ENCODE measurements around the gene LRSAM1. TPM values are rescaled to one million over a fixed set of nuclear protein-coding genes. Genes with fewer than 3 reads are reported as not detected.
A peak's percentile ranks its signal among the peaks of the same experiment; 100 is the strongest.

Gene LRSAM1
- polyA plus RNA-seq, 2 donors, result 10.7 to 17.5 TPM

DNA sequence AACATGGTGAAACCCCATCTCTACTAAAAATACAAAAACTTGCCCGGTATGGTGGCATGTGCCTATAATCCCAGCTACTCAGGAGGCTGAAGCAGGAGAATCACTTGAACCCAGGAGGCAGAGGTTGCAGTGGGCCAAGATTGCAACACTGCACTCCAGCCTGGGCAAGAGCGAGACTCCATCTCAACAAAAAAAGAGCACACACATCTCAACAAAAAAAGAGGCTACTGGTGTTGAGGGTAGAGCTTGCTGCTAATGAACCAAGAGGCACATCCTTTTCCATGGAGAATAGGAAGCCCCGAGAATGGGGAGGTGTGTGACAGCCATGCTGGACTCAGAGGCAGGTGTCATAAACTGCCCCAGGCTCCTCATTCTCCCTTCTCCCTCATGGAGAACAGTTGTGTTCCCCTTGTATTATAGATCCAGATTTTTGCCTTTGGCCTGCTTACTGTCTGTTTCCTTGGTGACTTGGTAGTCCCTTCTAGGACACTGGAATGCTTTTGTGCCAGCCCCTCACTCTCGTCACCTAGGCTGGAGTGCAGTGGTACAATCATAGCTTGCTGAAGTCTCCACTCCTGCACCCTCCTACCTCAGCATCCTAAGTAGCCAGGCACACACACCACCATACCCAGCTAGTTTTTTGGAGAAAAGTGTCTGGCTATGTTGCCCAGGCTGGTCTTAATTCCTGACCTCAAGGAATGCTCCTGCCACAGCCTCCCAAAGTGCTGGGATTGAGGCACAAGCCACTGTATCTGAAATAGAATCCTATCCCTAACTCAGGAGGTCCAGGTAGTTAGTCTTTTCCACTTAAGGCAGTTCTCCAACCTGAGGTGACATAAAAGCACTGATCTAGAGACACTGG lies 5.2 kb upstream of the LRSAM1 start:
- H3K4me3 ChIP-seq (ENCODE audit: low read depth in 1 of 2, low read length in 2 of 2), result no peak overlapping the region
- H3K4me1 ChIP-seq (ENCODE audit: control insufficient read depth in 2 of 2, insufficient read depth in 2 of 2, low read length in 1 of 2), result peaks cover 0 to 5% of the 10 kb centered on the region in 2 donors
- H3K27me3 ChIP-seq (ENCODE audit: control insufficient read depth in 1 of 2, insufficient read depth in 2 of 2, low read length in 2 of 2), result no peaks in the 10 kb centered on the region
- no peak overlapping the region for H3K27ac ChIP-seq (ENCODE audit: low read depth in 2 of 2, low read length in 1 of 2)
- H3K36me3 ChIP-seq (ENCODE audit: control insufficient read depth in 2 of 2, insufficient read depth in 2 of 2, low read length in 1 of 2), result peaks cover 16 to 35% of the 10 kb centered on the region in 2 donors
- peaks cover 0 to 5% of the 10 kb centered on the region in 2 donors for H3K9me3 ChIP-seq (ENCODE audit: control insufficient read depth in 2 of 2, insufficient read depth in 1 of 2, low read depth in 1 of 2, low read length in 1 of 2)
- WGBS, 2 donors, result 66 to 73% methylated on average over 4 of the region's 4 CpGs

DNA sequence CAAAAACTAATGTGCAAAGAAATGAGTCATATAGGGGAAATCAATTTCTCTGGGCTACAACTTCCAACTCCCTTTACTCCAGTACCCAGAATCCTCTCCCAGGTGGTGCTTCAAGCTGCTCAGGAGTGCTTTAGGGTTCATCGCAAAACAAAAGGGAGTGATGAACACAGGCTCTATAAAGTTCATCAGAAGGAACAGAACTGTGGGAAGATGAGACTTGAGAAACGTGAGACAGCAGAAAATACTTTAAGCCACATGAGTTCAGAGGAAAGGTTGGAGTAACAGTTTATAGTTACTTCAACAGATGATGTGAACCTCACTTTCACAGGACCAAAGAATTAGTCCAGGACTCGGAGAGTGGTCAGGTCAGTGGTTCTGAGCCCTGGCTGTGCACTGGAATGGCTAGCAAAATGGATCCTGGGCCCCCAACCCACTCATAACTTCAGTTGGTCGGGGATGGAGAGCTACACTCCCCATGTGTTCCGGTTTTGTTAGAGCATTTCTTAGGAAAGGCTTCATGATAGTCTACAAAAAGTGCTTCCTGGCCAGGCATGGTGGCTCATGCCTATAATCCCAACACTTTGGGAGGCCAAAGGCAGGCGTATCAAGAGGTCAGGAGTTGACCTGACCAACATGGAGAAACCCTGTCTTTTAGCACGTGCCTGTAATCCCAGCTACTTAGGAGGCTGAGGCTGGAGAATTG lies 4.4 kb upstream of the LRSAM1 start:
- H3K4me3 ChIP-seq (ENCODE audit: low read depth in 1 of 2, low read length in 2 of 2), result no peak overlapping the region
- H3K27ac ChIP-seq (ENCODE audit: low read depth in 2 of 2, low read length in 1 of 2), result no peak overlapping the region
- H3K9me3 ChIP-seq (ENCODE audit: control insufficient read depth in 2 of 2, insufficient read depth in 1 of 2, low read depth in 1 of 2, low read length in 1 of 2), result peaks cover 0 to 5% of the 10 kb centered on the region in 2 donors
- H3K36me3 ChIP-seq (ENCODE audit: control insufficient read depth in 2 of 2, insufficient read depth in 2 of 2, low read length in 1 of 2), result peaks cover 16 to 35% of the 10 kb centered on the region in 2 donors
- no peaks in the 10 kb centered on the region for H3K27me3 ChIP-seq (ENCODE audit: control insufficient read depth in 1 of 2, insufficient read depth in 2 of 2, low read length in 2 of 2)
- 77 to 83% methylated on average over 7 of the region's 7 CpGs for WGBS, 2 donors
- peaks cover 0 to 5% of the 10 kb centered on the region in 2 donors for H3K4me1 ChIP-seq (ENCODE audit: control insufficient read depth in 2 of 2, insufficient read depth in 2 of 2, low read length in 1 of 2)

DNA sequence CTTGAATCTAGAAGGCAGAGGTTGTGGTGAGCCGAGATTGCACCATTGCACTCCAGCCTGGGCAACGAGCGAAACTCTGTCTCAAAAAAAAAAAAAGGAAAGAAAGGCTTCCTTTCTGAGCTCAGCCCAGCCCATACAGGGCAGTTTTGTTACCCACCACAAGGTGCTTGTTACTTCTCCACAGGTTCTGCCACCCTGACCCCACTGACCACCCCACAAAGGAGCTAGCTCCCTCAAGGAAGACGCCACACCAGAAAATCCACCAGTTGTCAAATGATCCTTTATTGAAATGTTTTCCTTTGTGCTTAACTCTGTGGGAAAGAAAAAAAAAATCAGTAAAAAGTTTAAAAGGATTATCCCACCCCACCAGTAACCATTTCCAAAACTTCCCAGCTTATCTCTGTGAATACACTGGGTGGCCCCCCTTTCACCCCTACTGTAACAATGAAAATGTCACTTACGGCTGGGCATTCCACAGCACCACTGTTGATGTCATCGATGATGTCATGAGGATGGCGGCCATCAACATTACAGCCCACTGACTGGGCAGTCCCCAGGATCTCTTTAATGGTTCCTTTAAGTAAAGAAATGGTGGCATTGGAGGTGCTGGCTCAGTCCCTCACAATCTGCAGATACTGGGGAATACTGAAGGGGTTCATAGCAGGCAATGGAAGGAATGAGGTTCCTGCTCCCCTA lies 3.7 kb upstream of the LRSAM1 start:
- 74 to 76% methylated on average over 7 of the region's 7 CpGs for WGBS, 2 donors

DNA sequence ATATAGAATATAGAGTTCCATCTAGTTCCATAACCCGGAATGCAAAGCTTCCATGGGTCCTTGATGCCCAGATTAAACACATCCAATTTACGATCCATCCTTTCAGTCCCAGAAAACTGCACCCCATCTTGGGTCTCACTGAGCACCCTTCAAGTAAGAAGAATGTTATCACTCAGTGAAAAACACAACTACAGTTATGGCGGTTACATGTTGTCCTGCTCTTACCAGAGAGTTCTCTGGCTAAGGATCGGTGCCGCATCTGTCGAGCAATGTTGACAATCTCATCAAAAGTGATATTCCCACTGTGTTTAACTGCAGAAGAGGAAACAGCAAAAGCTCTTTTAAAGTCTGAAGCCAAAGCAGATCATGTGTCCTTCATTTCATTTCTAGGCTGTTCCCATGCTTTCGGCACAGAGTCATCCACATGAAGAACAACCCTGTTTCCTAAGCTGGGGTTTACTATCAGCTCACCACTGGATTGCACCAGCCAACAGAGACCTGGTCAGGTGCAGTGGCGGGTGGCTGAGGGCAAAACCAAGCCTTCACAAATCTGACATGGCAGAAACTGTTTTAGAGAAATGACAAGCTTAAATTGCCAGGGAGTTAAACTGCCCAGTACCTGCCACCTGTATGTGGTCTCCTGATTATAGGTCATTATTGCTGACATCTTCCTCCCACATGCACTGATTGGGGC lies 3.1 kb upstream of the LRSAM1 start:
- H3K4me3 ChIP-seq (ENCODE audit: low read depth in 1 of 2, low read length in 2 of 2), result peak overlapping the region in 1 of 2 donors; percentile 90
- H3K4me1 ChIP-seq (ENCODE audit: control insufficient read depth in 2 of 2, insufficient read depth in 2 of 2, low read length in 1 of 2), result peaks cover 0 to 13% of the 10 kb centered on the region in 2 donors

More for the DNA sequence above, 3.7 kb upstream of the LRSAM1 start:
- H3K27ac ChIP-seq (ENCODE audit: low read depth in 2 of 2, low read length in 1 of 2), result peak overlapping the region in 1 of 2 donors; percentile 50
- H3K27me3 ChIP-seq (ENCODE audit: control insufficient read depth in 1 of 2, insufficient read depth in 2 of 2, low read length in 2 of 2), result no peaks in the 10 kb centered on the region
- H3K4me1 ChIP-seq (ENCODE audit: control insufficient read depth in 2 of 2, insufficient read depth in 2 of 2, low read length in 1 of 2), result peaks cover 0 to 11% of the 10 kb centered on the region in 2 donors
- peaks cover 16 to 35% of the 10 kb centered on the region in 2 donors for H3K36me3 ChIP-seq (ENCODE audit: control insufficient read depth in 2 of 2, insufficient read depth in 2 of 2, low read length in 1 of 2)
- peaks cover 0 to 5% of the 10 kb centered on the region in 2 donors for H3K9me3 ChIP-seq (ENCODE audit: control insufficient read depth in 2 of 2, insufficient read depth in 1 of 2, low read depth in 1 of 2, low read length in 1 of 2)
- no peak overlapping the region for H3K4me3 ChIP-seq (ENCODE audit: low read depth in 1 of 2, low read length in 2 of 2)

DNA sequence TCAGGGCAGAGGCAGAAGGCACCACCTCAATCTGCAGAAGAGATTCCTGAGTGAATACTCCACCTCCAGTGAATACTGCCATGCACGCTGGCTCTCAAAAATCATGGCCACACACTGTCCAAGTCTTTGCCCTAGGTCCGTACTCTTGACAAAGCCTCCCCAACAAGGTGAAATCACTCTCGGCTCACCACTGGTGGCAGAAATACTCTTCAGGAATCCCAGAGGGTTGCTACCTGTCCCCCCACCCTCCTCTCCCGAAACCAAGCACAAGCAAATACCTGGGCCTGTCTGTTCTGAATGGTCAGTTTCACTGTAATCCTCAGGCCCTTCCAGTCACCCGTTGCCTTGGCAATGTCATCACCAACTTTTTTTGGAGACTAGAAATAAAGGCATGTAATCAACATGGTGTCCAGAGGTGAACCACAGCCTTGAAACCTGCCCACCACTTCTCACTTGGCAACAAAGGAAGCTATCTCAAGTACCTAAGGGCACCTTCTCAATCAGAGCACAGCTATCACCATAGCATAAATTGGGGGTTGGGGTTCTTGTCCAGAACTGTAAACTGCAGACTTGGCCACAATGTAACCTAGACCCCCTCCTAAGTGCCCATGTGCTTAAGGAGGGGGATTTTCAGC lies 1.9 kb upstream of the LRSAM1 start:
- no peaks in the 10 kb centered on the region for H3K27me3 ChIP-seq (ENCODE audit: control insufficient read depth in 1 of 2, insufficient read depth in 2 of 2, low read length in 2 of 2)
- peaks cover 0 to 13% of the 10 kb centered on the region in 2 donors for H3K4me1 ChIP-seq (ENCODE audit: control insufficient read depth in 2 of 2, insufficient read depth in 2 of 2, low read length in 1 of 2)
- H3K9me3 ChIP-seq (ENCODE audit: control insufficient read depth in 2 of 2, insufficient read depth in 1 of 2, low read depth in 1 of 2, low read length in 1 of 2), result peaks cover 0 to 3% of the 10 kb centered on the region in 2 donors
- H3K4me3 ChIP-seq (ENCODE audit: low read depth in 1 of 2, low read length in 2 of 2), result peak overlapping the region; percentile 90 to 93
- H3K27ac ChIP-seq (ENCODE audit: low read depth in 2 of 2, low read length in 1 of 2), result peak overlapping the region; percentile 78 to 94
- WGBS, 2 donors, result 37 to 40% methylated on average over 5 of the region's 5 CpGs
- H3K36me3 ChIP-seq (ENCODE audit: control insufficient read depth in 2 of 2, insufficient read depth in 2 of 2, low read length in 1 of 2), result peaks cover 14 to 33% of the 10 kb centered on the region in 2 donors

More for the DNA sequence above, 3.1 kb upstream of the LRSAM1 start:
- WGBS, 2 donors, result 86 to 87% methylated on average over 8 of the region's 8 CpGs
- peaks cover 0 to 5% of the 10 kb centered on the region in 2 donors for H3K9me3 ChIP-seq (ENCODE audit: control insufficient read depth in 2 of 2, insufficient read depth in 1 of 2, low read depth in 1 of 2, low read length in 1 of 2)
- H3K27ac ChIP-seq (ENCODE audit: low read depth in 2 of 2, low read length in 1 of 2), result peak overlapping the region in 1 of 2 donors; percentile 6
- H3K27me3 ChIP-seq (ENCODE audit: control insufficient read depth in 1 of 2, insufficient read depth in 2 of 2, low read length in 2 of 2), result no peaks in the 10 kb centered on the region
- peaks cover 16 to 35% of the 10 kb centered on the region in 2 donors for H3K36me3 ChIP-seq (ENCODE audit: control insufficient read depth in 2 of 2, insufficient read depth in 2 of 2, low read length in 1 of 2)

DNA sequence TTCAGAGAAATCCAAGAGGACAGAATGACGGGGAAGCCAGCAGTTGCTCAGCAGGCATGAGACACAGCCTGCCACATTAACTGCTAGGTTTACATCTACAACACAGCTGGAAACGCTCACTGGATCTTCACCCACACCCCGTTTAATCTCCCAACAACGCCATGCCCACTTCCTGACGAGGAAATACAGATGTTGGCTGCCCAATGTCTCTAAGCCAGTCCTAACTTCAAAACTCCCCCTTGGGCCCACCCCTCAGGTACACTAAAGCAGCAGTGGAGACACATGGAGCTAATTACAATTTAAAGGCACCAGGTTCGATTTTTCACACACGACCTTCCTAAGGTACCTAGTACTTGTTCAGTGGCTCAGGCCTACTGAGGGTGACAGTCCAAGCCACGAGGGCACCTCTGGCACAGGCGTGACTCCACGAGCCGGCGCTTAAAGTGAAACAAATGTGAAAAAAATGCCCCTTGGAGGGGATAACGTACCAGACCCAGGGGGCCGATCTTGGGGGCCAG lies 1.0 kb upstream of the LRSAM1 start:
- no peaks in the 10 kb centered on the region for H3K9me3 ChIP-seq (ENCODE audit: control insufficient read depth in 2 of 2, insufficient read depth in 1 of 2, low read depth in 1 of 2, low read length in 1 of 2)
- H3K27ac ChIP-seq (ENCODE audit: low read depth in 2 of 2, low read length in 1 of 2), result peak overlapping the region; percentile 94 to 98
- H3K4me3 ChIP-seq (ENCODE audit: low read depth in 1 of 2, low read length in 2 of 2), result peak overlapping the region; percentile 90 to 93
- peaks cover 9 to 30% of the 10 kb centered on the region in 2 donors for H3K36me3 ChIP-seq (ENCODE audit: control insufficient read depth in 2 of 2, insufficient read depth in 2 of 2, low read length in 1 of 2)
- 2% methylated on average over 14 of the region's 14 CpGs for WGBS, 2 donors
- H3K27me3 ChIP-seq (ENCODE audit: control insufficient read depth in 1 of 2, insufficient read depth in 2 of 2, low read length in 2 of 2), result no peaks in the 10 kb centered on the region
- H3K4me1 ChIP-seq (ENCODE audit: control insufficient read depth in 2 of 2, insufficient read depth in 2 of 2, low read length in 1 of 2), result peaks cover 0 to 13% of the 10 kb centered on the region in 2 donors

DNA sequence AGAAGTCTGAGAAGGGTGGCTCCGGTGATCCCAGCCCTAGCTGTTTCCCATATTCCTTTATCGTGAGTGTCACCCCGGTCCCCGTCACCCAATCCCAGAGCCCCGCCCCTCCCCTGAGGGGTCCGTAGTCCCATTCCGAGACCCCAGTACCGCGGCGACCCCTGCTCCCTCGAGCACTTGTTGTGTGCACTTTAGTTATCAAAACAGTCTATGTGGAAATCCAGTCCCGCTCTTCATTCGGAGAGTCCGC lies 223 bp downstream of the LRSAM1 start:
- Histone ChIP-seq H3K27me3 (ENCODE audit: control insufficient read depth in 1 of 2, insufficient read depth in 2 of 2, low read length in 2 of 2) (no peaks in the 10 kb centered on the region), H3K4me1 (ENCODE audit: control insufficient read depth in 2 of 2, insufficient read depth in 2 of 2, low read length in 1 of 2) (peaks cover 0 to 13% of the 10 kb centered on the region in 2 donors), H3K36me3 (ENCODE audit: control insufficient read depth in 2 of 2, insufficient read depth in 2 of 2, low read length in 1 of 2) (peaks cover 6 to 23% of the 10 kb centered on the region in 2 donors), H3K4me3 (ENCODE audit: low read depth in 1 of 2, low read length in 2 of 2) (peak overlapping the region; percentile 90 to 93), H3K9me3 (ENCODE audit: control insufficient read depth in 2 of 2, insufficient read depth in 1 of 2, low read depth in 1 of 2, low read length in 1 of 2) (no peaks in the 10 kb centered on the region), H3K27ac (ENCODE audit: low read depth in 2 of 2, low read length in 1 of 2) (peak overlapping the region; percentile 97 to 99)
- 1% methylated on average over 14 of the region's 14 CpGs for WGBS, 2 donors

DNA sequence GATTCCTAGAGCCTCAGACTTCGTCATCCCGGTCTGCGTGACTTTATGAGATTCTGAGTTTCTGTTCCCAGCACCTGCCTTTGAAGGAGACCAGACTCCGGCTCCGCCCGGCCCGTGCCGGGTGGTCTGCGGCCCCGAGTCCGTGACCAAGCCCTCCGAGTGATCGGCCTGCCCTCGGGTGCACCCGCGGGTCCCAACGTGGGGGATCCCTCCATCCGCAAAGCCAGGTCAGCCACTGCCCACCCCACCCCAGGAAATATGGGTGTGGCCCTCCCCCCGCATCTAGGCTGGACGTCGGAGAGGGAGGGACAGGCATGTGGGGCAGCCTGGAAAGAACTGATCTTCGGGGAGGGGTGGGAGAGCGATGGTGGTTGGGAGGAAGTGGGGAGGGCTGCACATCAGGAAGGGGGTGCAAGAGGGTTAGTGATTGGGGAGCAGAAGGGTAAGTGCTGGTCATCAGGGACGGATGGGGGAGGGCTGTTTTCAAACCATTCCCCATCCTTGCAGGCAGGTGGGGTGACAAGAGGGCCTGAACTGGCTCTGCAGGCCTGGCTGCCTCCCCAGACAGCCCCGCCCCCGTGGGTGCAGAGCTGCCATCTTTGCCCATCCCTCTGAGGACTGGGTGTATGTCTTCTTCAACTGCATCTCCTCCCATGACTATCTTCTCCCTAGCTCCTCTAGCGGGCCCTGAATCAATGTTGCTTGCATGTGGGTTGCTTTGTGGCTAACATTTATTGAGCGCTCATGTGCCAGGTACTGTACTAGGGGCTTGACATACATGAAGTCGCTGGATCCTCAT lies 747 bp downstream of the LRSAM1 start:
- 9% methylated on average over 29 of the region's 29 CpGs for WGBS, 2 donors
- Histone ChIP-seq H3K9me3 (ENCODE audit: control insufficient read depth in 2 of 2, insufficient read depth in 1 of 2, low read depth in 1 of 2, low read length in 1 of 2) (no peaks in the 10 kb centered on the region), H3K4me3 (ENCODE audit: low read depth in 1 of 2, low read length in 2 of 2) (peak overlapping the region; percentile 90 to 93), H3K36me3 (ENCODE audit: control insufficient read depth in 2 of 2, insufficient read depth in 2 of 2, low read length in 1 of 2) (peaks cover 2 to 24% of the 10 kb centered on the region in 2 donors), H3K4me1 (ENCODE audit: control insufficient read depth in 2 of 2, insufficient read depth in 2 of 2, low read length in 1 of 2) (peaks cover 0 to 13% of the 10 kb centered on the region in 2 donors), H3K27ac (ENCODE audit: low read depth in 2 of 2, low read length in 1 of 2) (peak overlapping the region; percentile 97 to 99), H3K27me3 (ENCODE audit: control insufficient read depth in 1 of 2, insufficient read depth in 2 of 2, low read length in 2 of 2) (no peaks in the 10 kb centered on the region)
